Right lobe of liver (tissue), 6 donors: ENCODE measurements around the gene CAMTA1. TPM values are rescaled to one million over a fixed set of nuclear protein-coding genes. Genes with fewer than 3 reads are reported as not detected.

Experiments
- ATAC-seq, 4 donors: fragments of 200-7000 bp; cut with Tn5 transposase; one replicate each; pipeline ENCODE4 v1.9.1; 2020; ENCODE audit warnings: mild to moderate bottlenecking in 4 of 4, moderate library complexity in 4 of 4
- DNase-seq, 3 donors: peaks; one replicate each; pipeline ENCODE4 v3.0.0-alpha.2; 2020
- H3K27ac ChIP-seq, 3 donors: fragments of 200-600 bp; one replicate each; pipeline ENCODE4 v1.8.0; 2022
- H3K27me3 ChIP-seq, 2 donors: fragments of 200-600 bp; one replicate each; pipeline ENCODE4 v1.8.0; 2022
- H3K36me3 ChIP-seq, 4 donors: fragments of 200-600 bp; sonication (generic) in 1 of 4; one replicate each; pipeline versions ENCODE4 v1.5.1 to v1.8.0; 2017 to 2022; ENCODE audit warnings: control low read depth in 1 of 4
- H3K4me1 ChIP-seq, 4 donors: fragments of 200-600 bp; sonication (generic) in 1 of 4; one replicate each; pipeline versions ENCODE4 v1.5.1 to v1.8.0; 2017 to 2022; ENCODE audit warnings: control low read depth in 1 of 4
- H3K4me3 ChIP-seq, 3 donors: fragments of 200-600 bp; one replicate each; pipeline ENCODE4 v1.8.0; 2022
- H3K9me3 ChIP-seq, 4 donors: fragments of 200-600 bp; sonication (generic) in 1 of 4; one replicate each; pipeline versions ENCODE4 v1.5.1 to v1.8.0; 2017 to 2022; ENCODE audit warnings: control low read depth in 1 of 4
- POLR2A ChIP-seq: fragments of 450-650 bp; IDR thresholded peaks from one replicate; pipeline ENCODE4 v1.6.1; 2017; ENCODE audit warnings: antibody characterized with exemption, mild to moderate bottlenecking
- WGBS: methylation state at CpG from one replicate; pipeline ENCODE4 v1.1.6; 2018; ENCODE audit warnings: low coverage, low lambda C conversion rate; ENCODE audit not compliant: insufficient coverage; ENCODE audit errors: missing lambda C conversion rate; 5-methylcytosine and 5-hydroxymethylcytosine counted together
- intact Hi-C, 2 donors: fragments of 100-400 bp; cut with DNase I; formaldehyde crosslinking; loops; one replicate each; pipeline versions ENCODE4 v1.11.2 to v1.14.1; 2022
- total RNA-seq, 6 experiments: library from RNA; depleted of rRNA in 2 of 6; stranded (reverse); fragments of >200 nt in 2 of 6; fragmentation: NEBNext Ultra II Directional in 3 of 6; extraction: Animal tissue kit (Norgen Biotek cat#: 25700) in 3 of 6; gene quantifications; one replicate each; pipeline versions ENCODE4 v1.1.0 to v1.2.4, GENCODE V29; 2016 to 2023
- TF ChIP-seq, protein P1 (sequence below), 4 donors: fragments of 200-600 bp in 3 of 4; fragments of 450-650 bp in 1 of 4; IDR thresholded peaks; one replicate each; pipeline versions ENCODE4 v1.5.1 to v1.8.0; 2016 to 2022; ENCODE audit warnings: antibody characterized with exemption in 4 of 4, mild to moderate bottlenecking in 2 of 4
- donor health status: DM: no; HTN: yes; CAD: no.
- donor health status: DM: no; HTN: no; CAD: no.
- donor health status: DM: no; HTN: no; CAD: no.
- donor health status: DM: no; HTN: yes; CAD: no.
- donor health status: DM: no; HTN: yes; CAD: no.

CAMTA1 gene
- total RNA-seq, 6 experiments from 2014 or later, result 32.3 to 49.4 (median 37.2) TPM

DNA sequence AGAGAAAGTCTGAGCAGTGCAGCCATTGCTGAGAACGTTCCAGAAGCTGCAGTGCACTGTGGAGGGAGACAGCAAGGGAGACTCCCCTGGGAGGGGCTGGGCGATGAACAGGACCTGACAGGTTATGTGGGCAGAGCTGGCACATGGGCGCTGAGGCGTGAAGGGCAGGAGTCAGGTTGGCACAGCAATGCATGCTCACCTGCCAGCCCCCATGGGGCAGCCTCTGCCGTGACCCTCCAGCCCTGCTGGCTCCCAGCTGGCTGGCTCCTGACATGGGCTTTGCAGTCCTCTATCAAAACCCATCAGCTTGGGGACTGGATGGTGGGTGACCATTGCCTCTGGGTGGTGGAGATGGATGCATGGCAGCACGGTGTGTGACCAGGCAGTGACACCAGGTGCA is 300.3 kb downstream of the CAMTA1 start:
- intact Hi-C loops, result no loop called here
- DNase-seq, result no peak
- no peak for TF ChIP-seq POLR2A
- TF ChIP-seq, protein P1, sequence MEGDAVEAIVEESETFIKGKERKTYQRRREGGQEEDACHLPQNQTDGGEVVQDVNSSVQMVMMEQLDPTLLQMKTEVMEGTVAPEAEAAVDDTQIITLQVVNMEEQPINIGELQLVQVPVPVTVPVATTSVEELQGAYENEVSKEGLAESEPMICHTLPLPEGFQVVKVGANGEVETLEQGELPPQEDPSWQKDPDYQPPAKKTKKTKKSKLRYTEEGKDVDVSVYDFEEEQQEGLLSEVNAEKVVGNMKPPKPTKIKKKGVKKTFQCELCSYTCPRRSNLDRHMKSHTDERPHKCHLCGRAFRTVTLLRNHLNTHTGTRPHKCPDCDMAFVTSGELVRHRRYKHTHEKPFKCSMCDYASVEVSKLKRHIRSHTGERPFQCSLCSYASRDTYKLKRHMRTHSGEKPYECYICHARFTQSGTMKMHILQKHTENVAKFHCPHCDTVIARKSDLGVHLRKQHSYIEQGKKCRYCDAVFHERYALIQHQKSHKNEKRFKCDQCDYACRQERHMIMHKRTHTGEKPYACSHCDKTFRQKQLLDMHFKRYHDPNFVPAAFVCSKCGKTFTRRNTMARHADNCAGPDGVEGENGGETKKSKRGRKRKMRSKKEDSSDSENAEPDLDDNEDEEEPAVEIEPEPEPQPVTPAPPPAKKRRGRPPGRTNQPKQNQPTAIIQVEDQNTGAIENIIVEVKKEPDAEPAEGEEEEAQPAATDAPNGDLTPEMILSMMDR (IDR thresholded peaks at IDR 0.05), result no peak

GRCh38 chr1:7086106-7086505 is 300.9 kb downstream of the CAMTA1 start:
- Histone ChIP-seq H3K27me3 (no peaks in the 10 kb centered on the region), H3K27ac (no peak overlapping the region), H3K9me3 (no peaks in the 10 kb centered on the region), H3K4me1 (no peaks in the 10 kb centered on the region), H3K4me3 (no peak overlapping the region), H3K36me3 (no peaks in the 10 kb centered on the region)
- 55% methylated on average over 7 of the region's 11 CpGs for whole genome bisulfite sequencing
- DNase-seq (no peak), ATAC-seq (no peak)
- intact Hi-C loops, result no loop called here
- no peak for TF ChIP-seq POLR2A
- TF ChIP-seq, protein P1 (IDR thresholded peaks at IDR 0.05), result no peak

More for the DNA sequence above, 300.3 kb downstream of the CAMTA1 start:
- H3K4me3 ChIP-seq, result no peak overlapping the region
- H3K4me1 ChIP-seq, result no peaks in the 10 kb centered on the region
- H3K36me3 ChIP-seq, result no peaks in the 10 kb centered on the region
- no peak overlapping the region for H3K27ac ChIP-seq
- ATAC-seq, result peak in 1 of 4 donors; percentile 20
- no peaks in the 10 kb centered on the region for H3K27me3 ChIP-seq
- 40% methylated on average over 1 of the region's 6 CpGs for WGBS
- H3K9me3 ChIP-seq, result no peaks in the 10 kb centered on the region

DNA sequence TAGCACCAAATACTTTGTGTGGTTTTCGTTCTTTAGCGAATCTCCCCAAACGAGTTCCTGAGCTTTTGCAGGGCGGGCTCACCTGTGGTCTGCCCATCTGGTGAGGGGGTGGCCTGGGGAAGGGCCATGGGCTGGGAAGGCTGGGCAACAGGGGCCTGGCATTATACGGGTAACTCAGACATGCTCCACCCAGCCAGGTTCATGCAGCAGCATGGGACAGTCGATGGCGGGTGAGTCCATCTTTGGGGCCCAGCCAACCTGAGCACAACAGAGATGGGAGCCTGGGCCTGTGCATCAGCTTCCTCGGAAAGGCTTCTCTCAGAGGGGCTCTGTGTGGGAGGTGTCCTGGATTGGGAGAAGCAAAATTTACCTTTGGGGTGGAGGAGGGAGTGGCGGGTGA is 302.6 kb downstream of the CAMTA1 start:
- TF ChIP-seq, protein P1 (IDR thresholded peaks at IDR 0.05), result no peak
- no peak for TF ChIP-seq POLR2A
- no peak overlapping the region for H3K27ac ChIP-seq
- H3K36me3 ChIP-seq, result no peaks in the 10 kb centered on the region
- no peak for ATAC-seq
- no peak for DNase-seq
- no peak overlapping the region for H3K4me3 ChIP-seq
- no peaks in the 10 kb centered on the region for H3K27me3 ChIP-seq
- H3K4me1 ChIP-seq, result no peaks in the 10 kb centered on the region
- no peaks in the 10 kb centered on the region for H3K9me3 ChIP-seq
- intact Hi-C loops, result no loop called here
- 86% methylated on average over 5 of the region's 9 CpGs for WGBS

DNA sequence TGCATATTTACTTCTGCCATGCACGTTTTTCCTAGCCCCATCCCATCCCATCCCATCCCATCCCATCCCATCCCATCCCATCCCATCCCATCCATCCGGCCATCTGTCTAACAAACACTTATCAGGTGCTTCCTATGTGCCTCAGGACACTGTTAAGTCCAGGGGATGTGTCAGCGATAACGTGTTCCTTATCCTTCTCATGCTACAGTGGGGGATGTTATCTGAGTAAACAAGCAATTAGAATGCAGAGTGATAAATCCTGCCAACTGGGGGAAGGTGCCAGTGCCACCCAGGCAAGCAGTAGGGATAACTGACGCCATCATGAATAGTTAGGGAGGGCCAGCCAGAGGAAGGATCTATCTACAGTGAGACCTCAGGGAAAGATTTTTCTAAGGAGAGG is 304.2 kb downstream of the CAMTA1 start:
- Histone ChIP-seq H3K4me3 (no peak overlapping the region), H3K27ac (no peak overlapping the region), H3K9me3 (no peaks in the 10 kb centered on the region), H3K4me1 (no peaks in the 10 kb centered on the region), H3K27me3 (no peaks in the 10 kb centered on the region), H3K36me3 (no peaks in the 10 kb centered on the region)
- no peak for TF ChIP-seq POLR2A
- TF ChIP-seq, protein P1 (IDR thresholded peaks at IDR 0.05), result no peak
- intact Hi-C loops, result no loop called here
- no peak for ATAC-seq
- WGBS, result 24% methylated on average over 5 of the region's 5 CpGs
- DNase-seq, result no peak

DNA sequence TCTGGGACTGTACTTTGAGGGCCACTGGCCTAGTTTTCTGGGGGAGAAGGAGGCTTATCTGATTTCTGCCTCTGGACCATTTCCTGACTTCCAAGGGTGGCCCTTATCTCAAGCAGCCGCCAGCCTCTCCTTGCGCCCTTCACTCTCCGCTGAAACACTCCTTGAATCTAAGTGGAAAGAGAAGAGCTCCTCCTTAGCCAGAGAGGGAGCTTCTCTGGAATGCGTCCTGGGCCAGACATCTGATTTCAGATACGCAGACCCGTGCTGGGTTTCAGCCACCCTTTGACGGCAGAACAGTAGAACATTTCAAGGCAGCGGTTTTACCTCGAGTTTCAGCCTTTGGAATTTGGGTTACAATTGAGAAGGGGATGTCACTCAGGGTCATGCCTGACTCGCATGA is 308.0 kb downstream of the CAMTA1 start:
- intact Hi-C loops, result no loop called here
- TF ChIP-seq, protein P1 (IDR thresholded peaks at IDR 0.05), result no peak
- Histone ChIP-seq H3K9me3 (no peaks in the 10 kb centered on the region), H3K4me1 (peaks cover 0 to 9% (median 4%) of the 10 kb centered on the region in 4 donors), H3K27me3 (no peaks in the 10 kb centered on the region), H3K4me3 (no peak overlapping the region), H3K36me3 (no peaks in the 10 kb centered on the region), H3K27ac (no peak overlapping the region)
- no peak for DNase-seq
- 56% methylated on average over 6 of the region's 10 CpGs for WGBS
- ATAC-seq, result no peak
